ENCODE data around the gene HTRA3.
A peak's percentile ranks its signal among the peaks of the same experiment; 100 is the strongest.

DNA sequence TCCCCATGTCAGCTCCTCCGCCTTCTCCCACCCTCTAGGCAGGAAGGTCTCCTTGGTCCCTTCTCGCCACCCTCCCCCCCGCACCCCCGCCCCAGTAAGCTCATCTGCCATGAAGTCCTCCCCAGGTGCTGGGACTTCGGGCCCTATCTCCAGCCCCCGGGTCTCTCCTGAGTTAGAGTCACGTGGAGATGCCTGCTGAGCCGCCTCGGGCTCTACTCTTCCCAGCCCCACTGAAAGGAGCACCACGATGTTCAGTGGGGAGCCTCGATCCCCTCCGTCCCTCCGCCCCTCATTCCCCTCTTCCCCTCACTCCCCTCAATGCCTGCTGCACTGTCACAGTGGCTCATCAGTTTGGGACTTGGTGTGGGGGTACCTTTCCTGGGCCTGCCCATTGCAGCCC lies 3.9 kb downstream of the HTRA3 start:
- TF ChIP-seq, protein P1, sequence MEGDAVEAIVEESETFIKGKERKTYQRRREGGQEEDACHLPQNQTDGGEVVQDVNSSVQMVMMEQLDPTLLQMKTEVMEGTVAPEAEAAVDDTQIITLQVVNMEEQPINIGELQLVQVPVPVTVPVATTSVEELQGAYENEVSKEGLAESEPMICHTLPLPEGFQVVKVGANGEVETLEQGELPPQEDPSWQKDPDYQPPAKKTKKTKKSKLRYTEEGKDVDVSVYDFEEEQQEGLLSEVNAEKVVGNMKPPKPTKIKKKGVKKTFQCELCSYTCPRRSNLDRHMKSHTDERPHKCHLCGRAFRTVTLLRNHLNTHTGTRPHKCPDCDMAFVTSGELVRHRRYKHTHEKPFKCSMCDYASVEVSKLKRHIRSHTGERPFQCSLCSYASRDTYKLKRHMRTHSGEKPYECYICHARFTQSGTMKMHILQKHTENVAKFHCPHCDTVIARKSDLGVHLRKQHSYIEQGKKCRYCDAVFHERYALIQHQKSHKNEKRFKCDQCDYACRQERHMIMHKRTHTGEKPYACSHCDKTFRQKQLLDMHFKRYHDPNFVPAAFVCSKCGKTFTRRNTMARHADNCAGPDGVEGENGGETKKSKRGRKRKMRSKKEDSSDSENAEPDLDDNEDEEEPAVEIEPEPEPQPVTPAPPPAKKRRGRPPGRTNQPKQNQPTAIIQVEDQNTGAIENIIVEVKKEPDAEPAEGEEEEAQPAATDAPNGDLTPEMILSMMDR (tag by site-specific recombination; IDR thresholded peaks at IDR 0.05), result no peak
- TF ChIP-seq SP2 (tag by site-specific recombination; IDR thresholded peaks at IDR 0.05) (peak; percentile 17; the same call in 1 of the 2 replicates), ZBTB1 (tag by site-specific recombination; IDR thresholded peaks at IDR 0.05) (no peak), ZNF202 (tag by site-specific recombination; IDR thresholded peaks at IDR 0.05; ENCODE audit: borderline replicate concordance) (no peak), ZNF747 (tag by site-specific recombination; IDR thresholded peaks at IDR 0.05) (no peak), ZNF239 (tag by site-specific recombination; IDR thresholded peaks at IDR 0.05) (no peak)
- TF ChIP-seq, protein P2, sequence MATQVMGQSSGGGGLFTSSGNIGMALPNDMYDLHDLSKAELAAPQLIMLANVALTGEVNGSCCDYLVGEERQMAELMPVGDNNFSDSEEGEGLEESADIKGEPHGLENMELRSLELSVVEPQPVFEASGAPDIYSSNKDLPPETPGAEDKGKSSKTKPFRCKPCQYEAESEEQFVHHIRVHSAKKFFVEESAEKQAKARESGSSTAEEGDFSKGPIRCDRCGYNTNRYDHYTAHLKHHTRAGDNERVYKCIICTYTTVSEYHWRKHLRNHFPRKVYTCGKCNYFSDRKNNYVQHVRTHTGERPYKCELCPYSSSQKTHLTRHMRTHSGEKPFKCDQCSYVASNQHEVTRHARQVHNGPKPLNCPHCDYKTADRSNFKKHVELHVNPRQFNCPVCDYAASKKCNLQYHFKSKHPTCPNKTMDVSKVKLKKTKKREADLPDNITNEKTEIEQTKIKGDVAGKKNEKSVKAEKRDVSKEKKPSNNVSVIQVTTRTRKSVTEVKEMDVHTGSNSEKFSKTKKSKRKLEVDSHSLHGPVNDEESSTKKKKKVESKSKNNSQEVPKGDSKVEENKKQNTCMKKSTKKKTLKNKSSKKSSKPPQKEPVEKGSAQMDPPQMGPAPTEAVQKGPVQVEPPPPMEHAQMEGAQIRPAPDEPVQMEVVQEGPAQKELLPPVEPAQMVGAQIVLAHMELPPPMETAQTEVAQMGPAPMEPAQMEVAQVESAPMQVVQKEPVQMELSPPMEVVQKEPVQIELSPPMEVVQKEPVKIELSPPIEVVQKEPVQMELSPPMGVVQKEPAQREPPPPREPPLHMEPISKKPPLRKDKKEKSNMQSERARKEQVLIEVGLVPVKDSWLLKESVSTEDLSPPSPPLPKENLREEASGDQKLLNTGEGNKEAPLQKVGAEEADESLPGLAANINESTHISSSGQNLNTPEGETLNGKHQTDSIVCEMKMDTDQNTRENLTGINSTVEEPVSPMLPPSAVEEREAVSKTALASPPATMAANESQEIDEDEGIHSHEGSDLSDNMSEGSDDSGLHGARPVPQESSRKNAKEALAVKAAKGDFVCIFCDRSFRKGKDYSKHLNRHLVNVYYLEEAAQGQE (tag by site-specific recombination; IDR thresholded peaks at IDR 0.05), result no peak
- TF ChIP-seq, protein P3, sequence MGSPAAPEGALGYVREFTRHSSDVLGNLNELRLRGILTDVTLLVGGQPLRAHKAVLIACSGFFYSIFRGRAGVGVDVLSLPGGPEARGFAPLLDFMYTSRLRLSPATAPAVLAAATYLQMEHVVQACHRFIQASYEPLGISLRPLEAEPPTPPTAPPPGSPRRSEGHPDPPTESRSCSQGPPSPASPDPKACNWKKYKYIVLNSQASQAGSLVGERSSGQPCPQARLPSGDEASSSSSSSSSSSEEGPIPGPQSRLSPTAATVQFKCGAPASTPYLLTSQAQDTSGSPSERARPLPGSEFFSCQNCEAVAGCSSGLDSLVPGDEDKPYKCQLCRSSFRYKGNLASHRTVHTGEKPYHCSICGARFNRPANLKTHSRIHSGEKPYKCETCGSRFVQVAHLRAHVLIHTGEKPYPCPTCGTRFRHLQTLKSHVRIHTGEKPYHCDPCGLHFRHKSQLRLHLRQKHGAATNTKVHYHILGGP (tag by site-specific recombination; IDR thresholded peaks at IDR 0.05), result no peak
- TF ChIP-seq, protein P4, sequence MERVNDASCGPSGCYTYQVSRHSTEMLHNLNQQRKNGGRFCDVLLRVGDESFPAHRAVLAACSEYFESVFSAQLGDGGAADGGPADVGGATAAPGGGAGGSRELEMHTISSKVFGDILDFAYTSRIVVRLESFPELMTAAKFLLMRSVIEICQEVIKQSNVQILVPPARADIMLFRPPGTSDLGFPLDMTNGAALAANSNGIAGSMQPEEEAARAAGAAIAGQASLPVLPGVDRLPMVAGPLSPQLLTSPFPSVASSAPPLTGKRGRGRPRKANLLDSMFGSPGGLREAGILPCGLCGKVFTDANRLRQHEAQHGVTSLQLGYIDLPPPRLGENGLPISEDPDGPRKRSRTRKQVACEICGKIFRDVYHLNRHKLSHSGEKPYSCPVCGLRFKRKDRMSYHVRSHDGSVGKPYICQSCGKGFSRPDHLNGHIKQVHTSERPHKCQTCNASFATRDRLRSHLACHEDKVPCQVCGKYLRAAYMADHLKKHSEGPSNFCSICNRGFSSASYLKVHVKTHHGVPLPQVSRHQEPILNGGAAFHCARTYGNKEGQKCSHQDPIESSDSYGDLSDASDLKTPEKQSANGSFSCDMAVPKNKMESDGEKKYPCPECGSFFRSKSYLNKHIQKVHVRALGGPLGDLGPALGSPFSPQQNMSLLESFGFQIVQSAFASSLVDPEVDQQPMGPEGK (tag by site-specific recombination; IDR thresholded peaks at IDR 0.05), result no peak

Data from HEK293 (cell line).